Tibial nerve (tissue), 4 donors: ENCODE data around the gene TRAF5. TPM values are rescaled to one million over a fixed set of nuclear protein-coding genes. Genes with fewer than 3 reads are reported as not detected.

ENCODE experiments used
- DNase-seq, 2 donors: peaks; one replicate each; pipeline ENCODE4 v3.0.0-alpha.2; 2019; ENCODE audit warnings: low spot score in 2 of 2
- H3K27ac ChIP-seq, 4 donors: fragments of 200-600 bp; sonication (generic) in 3 of 4; one replicate each; pipeline ENCODE4 v1.5.1; 2017 to 2019; ENCODE audit warnings: mild to moderate bottlenecking in 1 of 4
- H3K27me3 ChIP-seq, 2 donors: fragments of 200-600 bp; sonication (generic) in 1 of 2; one replicate each; pipeline versions ENCODE4 v1.5.1 to v1.6.0; 2017 to 2019
- H3K36me3 ChIP-seq, 3 donors: fragments of 200-600 bp; sonication (generic); one replicate each; pipeline ENCODE4 v1.5.1; 2018 to 2019
- H3K4me1 ChIP-seq, 4 donors: fragments of 200-600 bp; sonication (generic) in 3 of 4; one replicate each; pipeline ENCODE4 v1.5.1; 2017 to 2019
- H3K4me3 ChIP-seq, 4 donors: fragments of 200-600 bp; sonication (generic) in 3 of 4; one replicate each; pipeline ENCODE4 v1.5.1; 2017 to 2019; ENCODE audit warnings: mild to moderate bottlenecking in 1 of 4, moderate library complexity in 1 of 4
- H3K9me3 ChIP-seq, 4 donors: fragments of 200-600 bp; sonication (generic) in 3 of 4; one replicate each; pipeline ENCODE4 v1.5.1; 2017 to 2019
- EP300 ChIP-seq, 2 donors: sonication (generic); formaldehyde crosslinking; IDR thresholded peaks; one replicate each; pipeline ENCODE4 v1.6.1; 2017; ENCODE audit warnings: antibody characterized with exemption in 2 of 2, mild to moderate bottlenecking in 1 of 2
- POLR2A ChIP-seq, 2 donors: fragments of 450-650 bp; IDR thresholded peaks; one replicate each; pipeline ENCODE4 v1.6.1; 2017; ENCODE audit warnings: antibody characterized with exemption in 2 of 2, mild to moderate bottlenecking in 2 of 2, moderate library complexity in 2 of 2
- WGBS, 2 donors: methylation state at CpG; one replicate each; pipeline ENCODE4 v1.1.5; 2018; 5-methylcytosine and 5-hydroxymethylcytosine counted together
- total RNA-seq, 4 donors: library from RNA; depleted of rRNA; stranded (reverse); fragments of >200 nt; gene quantifications; one replicate each; pipeline ENCODE4 v1.1.0, GENCODE V29; 2016
- TF ChIP-seq, protein P1 (sequence below), 5 experiments: fragments of 200-600 bp in 3 of 5; fragments of 450-650 bp in 2 of 5; sonication (generic) in 3 of 5; IDR thresholded peaks; one replicate each; pipeline ENCODE4 v1.5.1; 2016 to 2019; ENCODE audit warnings: antibody characterized with exemption in 5 of 5, mild to moderate bottlenecking in 3 of 5, moderate library complexity in 2 of 5

Gene TRAF5
- total RNA-seq, 4 donors from 2014 or later, result 12.0 to 18.6 (median 15.6) TPM

DNA sequence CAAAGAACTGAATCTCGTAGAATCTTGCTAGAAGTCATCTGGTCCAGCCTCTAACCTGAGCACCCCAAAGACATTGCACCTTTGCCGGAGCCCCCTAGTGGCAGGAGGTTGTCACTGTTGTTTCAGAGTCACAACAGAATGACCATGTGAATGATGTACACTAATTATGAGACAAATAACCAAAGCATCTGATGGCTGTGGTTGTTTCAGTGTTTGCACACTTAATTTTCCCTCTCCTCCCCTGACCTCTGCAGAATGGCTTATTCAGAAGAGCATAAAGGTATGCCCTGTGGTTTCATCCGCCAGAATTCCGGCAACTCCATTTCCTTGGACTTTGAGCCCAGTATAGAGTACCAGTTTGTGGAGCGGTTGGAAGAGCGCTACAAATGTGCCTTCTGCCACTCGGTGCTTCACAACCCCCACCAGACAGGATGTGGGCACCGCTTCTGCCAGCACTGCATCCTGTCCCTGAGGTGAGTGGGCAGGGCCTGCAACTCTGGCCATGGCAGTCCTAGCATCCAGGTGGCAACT lies 26.4 kb downstream of the TRAF5 start:
- H3K27me3 ChIP-seq, result no peaks in the 10 kb centered on the region
- TF ChIP-seq, protein P1, sequence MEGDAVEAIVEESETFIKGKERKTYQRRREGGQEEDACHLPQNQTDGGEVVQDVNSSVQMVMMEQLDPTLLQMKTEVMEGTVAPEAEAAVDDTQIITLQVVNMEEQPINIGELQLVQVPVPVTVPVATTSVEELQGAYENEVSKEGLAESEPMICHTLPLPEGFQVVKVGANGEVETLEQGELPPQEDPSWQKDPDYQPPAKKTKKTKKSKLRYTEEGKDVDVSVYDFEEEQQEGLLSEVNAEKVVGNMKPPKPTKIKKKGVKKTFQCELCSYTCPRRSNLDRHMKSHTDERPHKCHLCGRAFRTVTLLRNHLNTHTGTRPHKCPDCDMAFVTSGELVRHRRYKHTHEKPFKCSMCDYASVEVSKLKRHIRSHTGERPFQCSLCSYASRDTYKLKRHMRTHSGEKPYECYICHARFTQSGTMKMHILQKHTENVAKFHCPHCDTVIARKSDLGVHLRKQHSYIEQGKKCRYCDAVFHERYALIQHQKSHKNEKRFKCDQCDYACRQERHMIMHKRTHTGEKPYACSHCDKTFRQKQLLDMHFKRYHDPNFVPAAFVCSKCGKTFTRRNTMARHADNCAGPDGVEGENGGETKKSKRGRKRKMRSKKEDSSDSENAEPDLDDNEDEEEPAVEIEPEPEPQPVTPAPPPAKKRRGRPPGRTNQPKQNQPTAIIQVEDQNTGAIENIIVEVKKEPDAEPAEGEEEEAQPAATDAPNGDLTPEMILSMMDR (IDR thresholded peaks at IDR 0.05), result peak in 4 of 5 experiments; percentile 22 to 52 (median 32)
- TF ChIP-seq POLR2A (IDR thresholded peaks at IDR 0.05), result no peak
- H3K9me3 ChIP-seq, result peaks cover 0 to 3% (median 0%) of the 10 kb centered on the region in 4 donors
- peaks cover 0 to 7% (median 3%) of the 10 kb centered on the region in 4 donors for H3K4me1 ChIP-seq
- peaks cover 0 to 35% (median 0%) of the 10 kb centered on the region in 3 donors for H3K36me3 ChIP-seq
- no peak overlapping the region for H3K27ac ChIP-seq
- H3K4me3 ChIP-seq, result no peak overlapping the region
- 83 to 90% methylated on average over 8 of the region's 8 CpGs for WGBS, 2 donors
- DNase-seq, result no peak

DNA sequence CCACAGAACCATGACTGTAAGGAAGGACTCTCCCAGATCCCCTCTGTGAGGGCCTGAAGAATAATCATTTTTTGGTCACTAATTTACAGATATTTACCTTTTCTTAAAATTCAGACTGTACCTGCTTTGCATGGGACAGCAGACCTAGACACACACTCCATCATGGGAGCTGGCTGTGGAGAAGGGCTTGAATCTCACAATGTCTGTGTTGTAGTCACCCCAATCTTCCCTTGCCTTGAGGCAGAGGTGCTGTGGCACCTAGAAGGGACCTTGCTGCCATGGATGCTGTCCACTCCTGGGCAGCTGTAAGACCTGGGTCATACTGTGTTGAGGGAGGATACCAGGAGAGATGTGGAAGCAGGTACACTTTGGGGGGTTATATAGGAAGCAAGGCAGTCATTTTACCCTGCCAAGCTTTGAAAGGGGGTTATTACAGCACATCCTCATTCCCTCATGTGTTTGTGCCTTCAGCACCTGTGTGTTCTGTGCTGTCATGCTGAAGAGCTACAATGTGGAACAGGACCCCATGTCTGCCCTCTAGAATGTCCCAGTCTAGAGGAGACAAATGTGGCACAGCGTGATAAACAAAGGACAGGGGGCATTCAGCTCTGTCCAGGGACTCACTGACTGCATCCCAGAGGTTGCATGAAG lies 27.1 kb downstream of the TRAF5 start:
- no peak overlapping the region for H3K27ac ChIP-seq
- peaks cover 0 to 3% (median 0%) of the 10 kb centered on the region in 4 donors for H3K9me3 ChIP-seq
- TF ChIP-seq EP300 (IDR thresholded peaks at IDR 0.05) (no peak), POLR2A (IDR thresholded peaks at IDR 0.05) (no peak)
- TF ChIP-seq, protein P1 (IDR thresholded peaks at IDR 0.05), result no peak
- DNase-seq, result no peak
- H3K27me3 ChIP-seq, result no peaks in the 10 kb centered on the region
- peaks cover 0 to 35% (median 0%) of the 10 kb centered on the region in 3 donors for H3K36me3 ChIP-seq
- no peak overlapping the region for H3K4me3 ChIP-seq
- H3K4me1 ChIP-seq, result peaks cover 0 to 7% (median 3%) of the 10 kb centered on the region in 4 donors
- 0% methylated on average over 1 of the region's 1 CpG for WGBS, 2 donors

DNA sequence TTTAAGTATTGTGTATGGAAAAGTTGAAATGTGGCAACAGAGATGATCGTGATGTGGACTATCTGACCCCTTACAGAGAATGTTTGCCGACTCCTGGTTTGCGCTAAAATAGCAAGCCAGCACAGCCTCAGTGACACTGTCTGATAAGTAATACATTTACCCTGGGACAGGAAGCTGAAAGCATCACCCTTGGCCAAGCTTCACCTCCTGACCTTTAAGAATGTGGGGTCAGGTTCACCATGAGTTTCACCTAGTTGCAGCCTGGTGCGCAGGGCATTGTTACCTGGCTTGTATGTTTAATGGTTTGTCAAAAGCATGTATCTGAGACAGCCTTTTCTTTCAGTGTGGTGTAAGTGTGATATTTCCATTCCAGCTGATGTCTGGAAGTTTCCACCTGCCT lies 29.2 kb downstream of the TRAF5 start:
- peaks cover 0 to 55% (median 3%) of the 10 kb centered on the region in 3 donors for H3K36me3 ChIP-seq
- no peak for DNase-seq

DNA sequence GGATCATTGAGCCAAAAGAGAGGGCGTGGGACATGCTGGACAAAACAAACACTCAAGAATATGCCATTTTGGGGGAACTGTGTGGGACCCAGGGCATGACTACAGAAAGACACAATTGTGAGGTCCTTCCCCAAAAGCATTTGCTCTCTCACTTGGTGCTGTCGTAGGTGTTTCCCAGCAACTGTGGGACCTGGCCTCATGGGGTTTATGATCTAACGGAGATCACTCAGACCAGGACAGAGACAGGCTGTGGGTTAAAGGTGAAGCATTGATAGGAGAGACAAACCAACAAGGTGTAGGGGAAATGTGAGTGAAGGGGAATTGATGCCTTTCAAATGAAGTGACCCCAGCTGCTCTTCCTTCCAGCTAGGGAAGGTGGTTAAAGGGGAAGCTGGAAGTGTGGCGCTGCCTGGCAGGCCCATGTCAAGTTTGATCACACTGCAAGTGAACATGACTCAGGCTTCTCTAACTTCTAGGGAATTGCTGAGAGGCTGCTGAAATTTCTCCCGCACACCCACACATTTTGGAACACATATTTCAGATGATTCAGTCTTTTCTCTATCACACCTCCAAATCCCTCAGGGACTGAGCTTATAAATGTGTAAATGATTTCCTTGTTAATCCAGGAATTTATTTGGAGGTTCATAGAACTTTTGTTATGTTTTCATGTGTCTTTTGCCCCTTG lies 30.2 kb downstream of the TRAF5 start:
- TF ChIP-seq, protein P1 (IDR thresholded peaks at IDR 0.05), result no peak
- TF ChIP-seq EP300 (IDR thresholded peaks at IDR 0.05), result no peak
- no peak for TF ChIP-seq POLR2A (IDR thresholded peaks at IDR 0.05)
- H3K4me3 ChIP-seq, result no peak overlapping the region
- H3K27ac ChIP-seq, result no peak overlapping the region
- H3K36me3 ChIP-seq, result peaks cover 0 to 60% (median 6%) of the 10 kb centered on the region in 3 donors
- H3K4me1 ChIP-seq, result peaks cover 0 to 7% (median 3%) of the 10 kb centered on the region in 4 donors
- DNase-seq, result no peak
- H3K9me3 ChIP-seq, result peaks cover 0 to 3% (median 0%) of the 10 kb centered on the region in 4 donors
- WGBS, 2 donors, result 55 to 67% methylated on average over 5 of the region's 5 CpGs
- no peaks in the 10 kb centered on the region for H3K27me3 ChIP-seq

More for the DNA sequence above, 29.2 kb downstream of the TRAF5 start:
- H3K4me3 ChIP-seq, result no peak overlapping the region
- no peak overlapping the region for H3K27ac ChIP-seq
- WGBS, 2 donors, result 91 to 95% methylated on average over 4 of the region's 4 CpGs
- peaks cover 0 to 3% (median 0%) of the 10 kb centered on the region in 4 donors for H3K9me3 ChIP-seq
- peaks cover 0 to 7% (median 3%) of the 10 kb centered on the region in 4 donors for H3K4me1 ChIP-seq
- TF ChIP-seq POLR2A (IDR thresholded peaks at IDR 0.05) (no peak), EP300 (IDR thresholded peaks at IDR 0.05) (no peak)
- TF ChIP-seq, protein P1 (IDR thresholded peaks at IDR 0.05), result no peak
- no peaks in the 10 kb centered on the region for H3K27me3 ChIP-seq

DNA sequence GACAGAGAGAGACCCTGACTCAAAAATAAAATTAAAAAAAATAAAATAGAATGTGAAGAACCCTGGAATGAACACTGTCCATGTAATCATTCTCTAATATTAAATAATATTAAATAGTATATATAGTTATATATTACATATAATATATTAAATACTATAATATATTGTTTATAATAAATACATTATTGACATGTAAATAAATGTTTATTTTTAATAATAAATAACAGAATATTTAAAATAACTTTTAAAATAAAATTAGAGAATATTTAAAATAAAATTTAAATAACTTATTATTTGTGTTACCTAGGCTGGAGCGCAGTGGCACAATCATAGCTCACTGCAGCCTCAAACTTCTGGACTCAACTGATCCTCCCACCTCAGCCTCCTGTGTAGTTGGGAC lies 32.1 kb downstream of the TRAF5 start:
- Histone ChIP-seq H3K36me3 (peaks cover 0 to 56% (median 6%) of the 10 kb centered on the region in 3 donors), H3K4me3 (no peak overlapping the region), H3K27me3 (no peaks in the 10 kb centered on the region), H3K27ac (no peak overlapping the region), H3K4me1 (peaks cover 0 to 7% (median 1%) of the 10 kb centered on the region in 4 donors), H3K9me3 (no peaks in the 10 kb centered on the region)
- TF ChIP-seq, protein P1 (IDR thresholded peaks at IDR 0.05), result no peak
- TF ChIP-seq EP300 (IDR thresholded peaks at IDR 0.05), result no peak
- no peak for TF ChIP-seq POLR2A (IDR thresholded peaks at IDR 0.05)
- DNase-seq, result no peak
- WGBS, 2 donors, result 98 to 100% methylated on average over 1 of the region's 1 CpG
